Neural cell (in vitro differentiated cells): ENCODE results near the gene AZIN2.

Experiments used
- CTCF ChIP-seq: fragments of 450-650 bp; IDR thresholded peaks from 2 replicates; pipeline ENCODE4 v1.5.1; 2014; ENCODE audit warnings: antibody characterized with exemption, mild to moderate bottlenecking, moderate library complexity; ENCODE audit not compliant: poor library complexity, severe bottlenecking
- EP300 ChIP-seq: fragments of 450-650 bp; conservative IDR thresholded peaks from 2 replicates; pipeline ENCODE4 v1.6.1; 2014; ENCODE audit warnings: antibody characterized with exemption, mild to moderate bottlenecking, moderate library complexity; ENCODE audit not compliant: poor library complexity, severe bottlenecking
- POLR2AphosphoS5 ChIP-seq: IDR thresholded peaks from 2 replicates; pipeline ENCODE4 v1.6.1; 2012
- RAD21 ChIP-seq: fragments of 450-650 bp; conservative IDR thresholded peaks from 2 replicates; pipeline ENCODE4 v1.6.1; 2014; ENCODE audit warnings: antibody characterized with exemption, mild to moderate bottlenecking, moderate library complexity
- REST ChIP-seq: IDR thresholded peaks from 2 replicates; pipeline ENCODE4 v1.6.1; 2012; ENCODE audit warnings: borderline replicate concordance

GRCh38 chr1:33043267-33044092, 37.5 kb upstream of the AZIN2 start:
- TF ChIP-seq RAD21 = no peak
- TF ChIP-seq POLR2AphosphoS5 = no peak
- TF ChIP-seq CTCF = no peak
- TF ChIP-seq EP300 = no peak
- TF ChIP-seq REST = no peak
